Measurements from ENCODE around the gene SBF2.

DNA sequence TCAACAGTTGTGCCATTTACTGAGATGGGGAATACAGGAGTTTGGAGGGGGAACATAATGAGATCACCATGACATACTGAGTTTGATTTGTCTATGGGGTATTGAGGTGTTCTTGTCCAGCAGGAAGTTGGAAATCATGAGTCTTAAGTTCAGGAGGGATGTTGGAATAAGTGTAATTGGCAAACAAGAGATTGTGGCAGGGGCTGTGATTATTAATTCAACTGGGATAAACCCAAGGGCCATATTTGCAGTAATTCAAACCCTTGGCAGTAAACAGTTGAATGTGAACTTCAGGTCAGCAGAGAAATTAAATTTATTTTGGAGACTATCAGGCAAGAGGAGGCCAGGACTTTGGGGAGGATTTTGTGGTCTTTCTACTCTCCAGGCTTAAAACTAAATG is 44.3 kb upstream of the SBF2 start:
- TF ChIP-seq CTCF (IDR thresholded peaks at IDR 0.05; ENCODE audit: low read length) (no peak), EZH2phosphoT487 (IDR thresholded peaks at IDR 0.05; ENCODE audit: low read length) (no peak), EZH2 (optimal IDR thresholded peaks at IDR 0.05; ENCODE audit: low read depth, low read length) (no peak)
